ENCODE results near the gene KRT6B. TPM values are rescaled to one million over a fixed set of nuclear protein-coding genes. Genes with fewer than 3 reads are reported as not detected.

Gene KRT6B
- polyA plus RNA-seq, 1 donor (not counting 4 experiments of a cell fraction or from before 2014, with no cell fraction given): 2,016 TPM

- Histone ChIP-seq H3K9me3 (ENCODE audit: control insufficient read depth, low read depth, low read length) (no peaks in the 10 kb centered on the region), H4K20me1 (ENCODE audit: control insufficient read depth, extremely low read depth, insufficient read depth, low read length) (no peaks in the 10 kb centered on the region), H3K79me2 (ENCODE audit: control insufficient read depth, insufficient read depth, low read length) (no peaks in the 10 kb centered on the region), H3K4me2 (ENCODE audit: control insufficient read depth, extremely low read depth, insufficient read depth, low read depth, low read length) (no peak overlapping the region), H3K9ac (ENCODE audit: control insufficient read depth, extremely low read depth, insufficient read depth, low read length) (no peak overlapping the region), H3K4me1 (ENCODE audit: control insufficient read depth, extremely low read depth, insufficient read depth, low read length) (peaks cover 18% of the 10 kb centered on the region), H3K27ac (ENCODE audit: control insufficient read depth, insufficient read depth, low read length) (no peak overlapping the region), H3K9me1 (ENCODE audit: control insufficient read depth, extremely low read depth, insufficient read depth, low read length) (no peaks in the 10 kb centered on the region), H2AFZ (ENCODE audit: control insufficient read depth, low read length) (no peak overlapping the region), H3K27me3 (ENCODE audit: control insufficient read depth, extremely low read depth, insufficient read depth, low read length) (no peaks in the 10 kb centered on the region), H3K4me3 (ENCODE audit: control insufficient read depth in 2 of 3, extremely low read depth in 1 of 3, insufficient read depth in 2 of 3, low read depth in 1 of 3, low read length in 3 of 3) (no peak overlapping the region), H3K36me3 (ENCODE audit: control insufficient read depth in 2 of 2, extremely low read depth in 1 of 2, insufficient read depth in 2 of 2, low read length in 2 of 2) (no peaks in the 10 kb centered on the region)
- FAIRE-seq (no peak), DNase-seq (ENCODE audit: low read depth, low spot score) (no peak)
- dilution Hi-C loops (cut with MboI; ENCODE audit: extremely low pct_ligation_motif_present, low sequenced_read_pairs): no loop called here
- TF ChIP-seq CTCF (optimal IDR thresholded peaks at IDR 0.05 in 1 of 3, IDR thresholded peaks at IDR 0.05 in 1 of 3, conservative IDR thresholded peaks at IDR 0.05 in 1 of 3; ENCODE audit: extremely low read depth in 1 of 3, insufficient read depth in 2 of 3, low read length in 3 of 3): no peak
- no peak for TF ChIP-seq EZH2 (IDR thresholded peaks at IDR 0.05; ENCODE audit: low read length)
Measured at GRCh38 chr12:52423661-52424500, 28.1 kb downstream of the KRT6B start.

GRCh38 chr12:52423035-52423434, 28.9 kb downstream of the KRT6B start:
- dilution Hi-C loops (cut with MboI; ENCODE audit: extremely low pct_ligation_motif_present, low sequenced_read_pairs): no loop called here
- H4K20me1 ChIP-seq (ENCODE audit: control insufficient read depth, extremely low read depth, insufficient read depth, low read length): no peaks in the 10 kb centered on the region
- H3K4me2 ChIP-seq (ENCODE audit: control insufficient read depth, extremely low read depth, insufficient read depth, low read depth, low read length): no peak overlapping the region
- peaks cover 21% of the 10 kb centered on the region for H3K4me1 ChIP-seq (ENCODE audit: control insufficient read depth, extremely low read depth, insufficient read depth, low read length)
- H3K79me2 ChIP-seq (ENCODE audit: control insufficient read depth, insufficient read depth, low read length): no peaks in the 10 kb centered on the region
- H3K9ac ChIP-seq (ENCODE audit: control insufficient read depth, extremely low read depth, insufficient read depth, low read length): no peak overlapping the region
- no peaks in the 10 kb centered on the region for H3K9me1 ChIP-seq (ENCODE audit: control insufficient read depth, extremely low read depth, insufficient read depth, low read length)
- no peaks in the 10 kb centered on the region for H3K36me3 ChIP-seq (ENCODE audit: control insufficient read depth in 2 of 2, extremely low read depth in 1 of 2, insufficient read depth in 2 of 2, low read length in 2 of 2)
- FAIRE-seq: no peak
- H3K27me3 ChIP-seq (ENCODE audit: control insufficient read depth, extremely low read depth, insufficient read depth, low read length): no peaks in the 10 kb centered on the region
- TF ChIP-seq EZH2 (IDR thresholded peaks at IDR 0.05; ENCODE audit: low read length) (no peak), CTCF (optimal IDR thresholded peaks at IDR 0.05 in 1 of 3, IDR thresholded peaks at IDR 0.05 in 1 of 3, conservative IDR thresholded peaks at IDR 0.05 in 1 of 3; ENCODE audit: extremely low read depth in 1 of 3, insufficient read depth in 2 of 3, low read length in 3 of 3) (no peak)
- H3K4me3 ChIP-seq (ENCODE audit: control insufficient read depth in 2 of 3, extremely low read depth in 1 of 3, insufficient read depth in 2 of 3, low read depth in 1 of 3, low read length in 3 of 3): no peak overlapping the region
- H3K27ac ChIP-seq (ENCODE audit: control insufficient read depth, insufficient read depth, low read length): no peak overlapping the region
- H3K9me3 ChIP-seq (ENCODE audit: control insufficient read depth, low read depth, low read length): no peaks in the 10 kb centered on the region
- no peak overlapping the region for H2AFZ ChIP-seq (ENCODE audit: control insufficient read depth, low read length)
- no peak for DNase-seq (ENCODE audit: low read depth, low spot score)

Data from keratinocyte (primary cell).